SK-N-SH (cell line): ENCODE measurements around the gene FIBP.

Experiments
- CHD2 ChIP-seq: fragments of 150-350 bp; IDR thresholded peaks from 2 replicates; pipeline ENCODE4 v1.6.1; 2018; ENCODE audit warnings: low read length; ENCODE audit not compliant: partially characterized antibody
- EP300 ChIP-seq, 2 experiments: IDR thresholded peaks; 2 replicates each; pipeline versions ENCODE4 v1.4.0 to v1.6.1; 2012; ENCODE audit warnings: borderline replicate concordance in 1 of 2, low read depth in 1 of 2, low read length in 1 of 2
- FOXM1 ChIP-seq: IDR thresholded peaks from 2 replicates; pipeline ENCODE4 v1.4.0; 2012; ENCODE audit warnings: low read depth, mild to moderate bottlenecking
- GABPA ChIP-seq: IDR thresholded peaks from 2 replicates; pipeline ENCODE4 v1.4.0; 2012; ENCODE audit warnings: low read depth, mild to moderate bottlenecking
- JUND ChIP-seq: IDR thresholded peaks from 2 replicates; pipeline ENCODE4 v1.4.0; 2012
- NFIC ChIP-seq: IDR thresholded peaks from 2 replicates; pipeline ENCODE4 v1.4.0; 2012; ENCODE audit warnings: borderline replicate concordance
- POLR2AphosphoS5 ChIP-seq: IDR thresholded peaks from 2 replicates; pipeline ENCODE4 v1.6.1; 2012; ENCODE audit warnings: low read depth, low read length
- RCOR1 ChIP-seq: fragments of 150-350 bp; IDR thresholded peaks from 2 replicates; pipeline ENCODE4 v1.6.1; 2017; ENCODE audit warnings: antibody characterized with exemption, low read length
- RXRA ChIP-seq: IDR thresholded peaks from 2 replicates; pipeline ENCODE4 v1.4.0; 2012; ENCODE audit warnings: low read depth, mild to moderate bottlenecking, borderline replicate concordance
- SIN3A ChIP-seq: IDR thresholded peaks from 2 replicates; pipeline ENCODE4 v1.6.1; 2012; ENCODE audit warnings: low read depth, mild to moderate bottlenecking, low read length, moderate library complexity, borderline replicate concordance
- TAF1 ChIP-seq: IDR thresholded peaks from 2 replicates; pipeline ENCODE4 v1.6.1; 2012; ENCODE audit warnings: low read depth, mild to moderate bottlenecking, low read length, moderate library complexity, borderline replicate concordance
- TF ChIP-seq, protein P1 (sequence below): fragments of 200-600 bp; sonication (generic); IDR thresholded peaks from 2 replicates; pipeline ENCODE4 v1.6.1; 2017; ENCODE audit warnings: antibody characterized with exemption, mild to moderate bottlenecking, moderate library complexity
- TF ChIP-seq, protein P2 (sequence below): IDR thresholded peaks from 2 replicates; pipeline ENCODE4 v1.4.0; 2012; ENCODE audit warnings: low read depth, borderline replicate concordance

- TF ChIP-seq GABPA (no peak), RCOR1 (no peak), TAF1 (no peak), EP300 (IDR thresholded peaks at IDR 0.05; ENCODE audit: borderline replicate concordance in 1 of 2, low read depth in 1 of 2, low read length in 1 of 2) (no peak), POLR2AphosphoS5 (no peak), NFIC (no peak), FOXM1 (no peak), SIN3A (no peak), CHD2 (no peak), RXRA (no peak), JUND (no peak)
- TF ChIP-seq, protein P1, sequence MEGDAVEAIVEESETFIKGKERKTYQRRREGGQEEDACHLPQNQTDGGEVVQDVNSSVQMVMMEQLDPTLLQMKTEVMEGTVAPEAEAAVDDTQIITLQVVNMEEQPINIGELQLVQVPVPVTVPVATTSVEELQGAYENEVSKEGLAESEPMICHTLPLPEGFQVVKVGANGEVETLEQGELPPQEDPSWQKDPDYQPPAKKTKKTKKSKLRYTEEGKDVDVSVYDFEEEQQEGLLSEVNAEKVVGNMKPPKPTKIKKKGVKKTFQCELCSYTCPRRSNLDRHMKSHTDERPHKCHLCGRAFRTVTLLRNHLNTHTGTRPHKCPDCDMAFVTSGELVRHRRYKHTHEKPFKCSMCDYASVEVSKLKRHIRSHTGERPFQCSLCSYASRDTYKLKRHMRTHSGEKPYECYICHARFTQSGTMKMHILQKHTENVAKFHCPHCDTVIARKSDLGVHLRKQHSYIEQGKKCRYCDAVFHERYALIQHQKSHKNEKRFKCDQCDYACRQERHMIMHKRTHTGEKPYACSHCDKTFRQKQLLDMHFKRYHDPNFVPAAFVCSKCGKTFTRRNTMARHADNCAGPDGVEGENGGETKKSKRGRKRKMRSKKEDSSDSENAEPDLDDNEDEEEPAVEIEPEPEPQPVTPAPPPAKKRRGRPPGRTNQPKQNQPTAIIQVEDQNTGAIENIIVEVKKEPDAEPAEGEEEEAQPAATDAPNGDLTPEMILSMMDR = no peak
- TF ChIP-seq, protein P2, sequence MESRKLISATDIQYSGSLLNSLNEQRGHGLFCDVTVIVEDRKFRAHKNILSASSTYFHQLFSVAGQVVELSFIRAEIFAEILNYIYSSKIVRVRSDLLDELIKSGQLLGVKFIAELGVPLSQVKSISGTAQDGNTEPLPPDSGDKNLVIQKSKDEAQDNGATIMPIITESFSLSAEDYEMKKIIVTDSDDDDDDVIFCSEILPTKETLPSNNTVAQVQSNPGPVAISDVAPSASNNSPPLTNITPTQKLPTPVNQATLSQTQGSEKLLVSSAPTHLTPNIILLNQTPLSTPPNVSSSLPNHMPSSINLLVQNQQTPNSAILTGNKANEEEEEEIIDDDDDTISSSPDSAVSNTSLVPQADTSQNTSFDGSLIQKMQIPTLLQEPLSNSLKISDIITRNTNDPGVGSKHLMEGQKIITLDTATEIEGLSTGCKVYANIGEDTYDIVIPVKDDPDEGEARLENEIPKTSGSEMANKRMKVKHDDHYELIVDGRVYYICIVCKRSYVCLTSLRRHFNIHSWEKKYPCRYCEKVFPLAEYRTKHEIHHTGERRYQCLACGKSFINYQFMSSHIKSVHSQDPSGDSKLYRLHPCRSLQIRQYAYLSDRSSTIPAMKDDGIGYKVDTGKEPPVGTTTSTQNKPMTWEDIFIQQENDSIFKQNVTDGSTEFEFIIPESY = no peak
These were observed 29.6 kb downstream of the FIBP start for GRCh38 chr11:65858681-65859087.
